HCT116 (cell line): ENCODE measurements around the gene BAIAP2L1. TPM values are rescaled to one million over a fixed set of nuclear protein-coding genes. Genes with fewer than 3 reads are reported as not detected.

Experiments
- ATAC-seq: fragments of 200-7000 bp; cut with Tn5 transposase; 2 replicates; pipeline ENCODE4 v1.9.1; 2020; ENCODE audit warnings: mild to moderate bottlenecking, moderate library complexity
- BruUV-seq: library from RNA; stranded (reverse); fragments of 400-500 nt; replicated peaks from 2 replicates; lab custom pipeline; 2021; lab: Mats Ljungman, UMichigan
- CTCF ChIA-PET: fragments of 300-600 bp; sonication (Branson Sonifier 250); formaldehyde crosslinking; loops from one replicate; lab custom pipeline; 2021; ENCODE audit warnings: antibody characterized with exemption; lab: Charles Lee
- POLR2A ChIA-PET: fragments of 300-600, 350-600 bp; sonication (Branson Sonifier 250); formaldehyde crosslinking; loops from one replicate; lab custom pipeline; 2021; ENCODE audit warnings: antibody characterized with exemption; lab: Charles Lee
- RAD21 ChIA-PET, 2 experiments: fragments of 300-600 bp; sonication (Branson Sonifier 250); formaldehyde crosslinking; loops; one replicate each; lab custom pipeline; 2023; ENCODE audit warnings: low total read pairs in 2 of 2; ENCODE audit not compliant: uncharacterized antibody in 2 of 2, unreplicated experiment in 2 of 2, low non-redundant PET in 1 of 2; lab: Charles Lee
- DNase-seq: peaks from one replicate; pipeline ENCODE4 v3.0.0-alpha.2; 2010; ENCODE audit warnings: low read depth, low spot score
- H2AFZ ChIP-seq: fragments of 200-600 bp; shearing (Covaris generic), sonication (generic); 2 replicates; pipeline ENCODE4 v1.6.1; 2017; ENCODE audit warnings: low read depth, mixed run types, mixed read lengths, antibody characterized with exemption, low read length; ENCODE audit not compliant: poor library complexity, severe bottlenecking
- H3K27ac ChIP-seq: 2 replicates; pipeline ENCODE4 v1.5.1; 2012; ENCODE audit warnings: low read depth, low read length
- H3K27me3 ChIP-seq: fragments of 200-600 bp; sonication (generic); 2 replicates; pipeline ENCODE4 v1.6.1; 2016; ENCODE audit warnings: mixed run types, low read length, mixed read lengths; ENCODE audit not compliant: insufficient read depth
- H3K36me3 ChIP-seq, 2 experiments: fragments of 200-500 bp in 1 of 2; fragments of 200-600 bp in 1 of 2; sonication (Bioruptor generic) in 1 of 2; sonication (generic) in 1 of 2; 2 replicates each; pipeline versions ENCODE4 v1.5.1 to v1.6.1; 2014 to 2016; ENCODE audit warnings: low read length in 2 of 2, inconsistent platforms in 1 of 2, mixed read lengths in 1 of 2, mixed run types in 1 of 2; ENCODE audit not compliant: insufficient read depth in 2 of 2, control insufficient read depth in 1 of 2
- H3K4me1 ChIP-seq, 2 experiments: fragments of 200-600 bp in 1 of 2; sonication (generic) in 1 of 2; 2 replicates each; pipeline versions ENCODE4 v1.5.1 to v1.6.1; 2012 to 2017; ENCODE audit warnings: low read length in 2 of 2, inconsistent platforms in 1 of 2, mild to moderate bottlenecking in 1 of 2, mixed read lengths in 1 of 2, mixed run types in 1 of 2, moderate library complexity in 1 of 2; ENCODE audit not compliant: insufficient read depth in 2 of 2, control insufficient read depth in 1 of 2
- H3K4me2 ChIP-seq: fragments of 200-600 bp; sonication (generic); 2 replicates; pipeline ENCODE4 v1.6.1; 2017; ENCODE audit warnings: mixed run types, low read length, mixed read lengths
- H3K4me3 ChIP-seq, 2 experiments: fragments of 200-600 bp in 1 of 2; sonication (generic) in 1 of 2; replicated peaks in 1 of 2; 2 replicates each; pipeline ENCODE4 v1.5.1; 2011 to 2016; ENCODE audit warnings: low read length in 2 of 2, control low read depth in 1 of 2, low read depth in 1 of 2, mild to moderate bottlenecking in 1 of 2, mixed read lengths in 1 of 2, mixed run types in 1 of 2
- H3K79me2 ChIP-seq: fragments of 200-600 bp; sonication (generic); 2 replicates; pipeline ENCODE4 v1.6.1; 2017; ENCODE audit warnings: mild to moderate bottlenecking, mixed run types, low read length, moderate library complexity, mixed read lengths; ENCODE audit not compliant: insufficient read depth
- H3K9ac ChIP-seq: fragments of 200-600 bp; sonication (generic); 2 replicates; pipeline ENCODE4 v1.6.1; 2016; ENCODE audit warnings: low read length, mixed read lengths
- H3K9me2 ChIP-seq: fragments of 200-600 bp; sonication (generic), shearing (Covaris generic); 2 replicates; pipeline ENCODE4 v1.6.1; 2017; ENCODE audit warnings: mixed run types, mild to moderate bottlenecking, moderate library complexity; ENCODE audit not compliant: insufficient read depth
- H3K9me3 ChIP-seq, 2 experiments: fragments of 200-500 bp in 1 of 2; fragments of 200-600 bp in 1 of 2; sonication (Bioruptor generic) in 1 of 2; sonication (generic) in 1 of 2; 2 replicates each; pipeline ENCODE4 v1.6.1; 2014 to 2017; ENCODE audit warnings: low read length in 2 of 2, mixed read lengths in 2 of 2, inconsistent platforms in 1 of 2, low read depth in 1 of 2, mild to moderate bottlenecking in 1 of 2, mixed run types in 1 of 2, moderate library complexity in 1 of 2; ENCODE audit not compliant: control insufficient read depth in 1 of 2, insufficient read depth in 1 of 2
- H4K20me1 ChIP-seq: fragments of 200-600 bp; sonication (generic), shearing (Covaris generic); 2 replicates; pipeline ENCODE4 v1.6.1; 2017; ENCODE audit warnings: mixed run types, mild to moderate bottlenecking, moderate library complexity; ENCODE audit not compliant: insufficient read depth
- CEBPB ChIP-seq: IDR thresholded peaks from 2 replicates; pipeline ENCODE4 v1.6.1; 2012; ENCODE audit warnings: low read depth
- ELF1 ChIP-seq: IDR thresholded peaks from 2 replicates; pipeline ENCODE4 v1.6.1; 2012; ENCODE audit warnings: low read depth, borderline replicate concordance
- EZH2 ChIP-seq: fragments of 200-600 bp; sonication (generic); IDR thresholded peaks from 2 replicates; pipeline ENCODE4 v1.6.1; 2017; ENCODE audit warnings: antibody characterized with exemption, mixed run types
- JUND ChIP-seq: IDR thresholded peaks from 2 replicates; pipeline ENCODE4 v1.6.1; 2012
- SP1 ChIP-seq: IDR thresholded peaks from 2 replicates; pipeline ENCODE4 v1.6.1; 2012; ENCODE audit warnings: low read depth
- TCF7L2 ChIP-seq: IDR thresholded peaks from 2 replicates; pipeline ENCODE4 v1.7.0; 2011; ENCODE audit warnings: borderline replicate concordance, inconsistent platforms; ENCODE audit not compliant: insufficient read depth, insufficient read length; ENCODE audit errors: extremely low read depth
- intact Hi-C: fragments of 100-400 bp; cut with micrococcal nuclease; formaldehyde crosslinking; loops from 2 replicates; pipeline ENCODE4 v1.10.0; 2022
- total RNA-seq: library from RNA; stranded (reverse); gene quantifications from one replicate; pipeline ENCODE4 v1.2.1, GENCODE V29; 2021; ENCODE audit not compliant: unreplicated experiment
- TF ChIP-seq, protein P1 (sequence below): IDR thresholded peaks from 2 replicates; pipeline ENCODE4 v1.6.1; 2012; ENCODE audit warnings: low read depth

The BAIAP2L1 gene
- total RNA-seq, 1 experiment from 2014 or later: 61.2 TPM

GRCh38 chr7:98387544-98388226 is 13.2 kb downstream of the BAIAP2L1 start:
- Histone ChIP-seq H3K9me3 (no peaks in the 10 kb centered on the region), H3K27ac (no peak overlapping the region), H2AFZ (no peak overlapping the region), H3K27me3 (no peaks in the 10 kb centered on the region), H3K79me2 (peaks cover 81% of the 10 kb centered on the region), H3K9me2 (no peaks in the 10 kb centered on the region), H3K9ac (no peak overlapping the region), H3K4me3 (no peak overlapping the region), H4K20me1 (0 out of 2 replicates have a peak, but pooled peaks cover 7% of the 10 kb centered on the region), H3K4me2 (no peak overlapping the region), H3K36me3 (peaks cover 0 to 5% of the 10 kb centered on the region in 2 experiments; a peak in 2 of 4 replicates), H3K4me1 (no peaks in the 10 kb centered on the region; a peak in 1 of 4 replicates)
- intact Hi-C loops: no loop called here
- ChIA-PET CTCF (no interaction called here), RAD21 (no interaction called here), POLR2A (no interaction called here)
- ATAC-seq (no peak), DNase-seq (no peak)
- BruUV-seq: no TSS peak
- TF ChIP-seq TCF7L2 (no peak), SP1 (no peak), JUND (no peak), CEBPB (no peak), EZH2 (no peak), ELF1 (no peak)
- TF ChIP-seq, protein P1, sequence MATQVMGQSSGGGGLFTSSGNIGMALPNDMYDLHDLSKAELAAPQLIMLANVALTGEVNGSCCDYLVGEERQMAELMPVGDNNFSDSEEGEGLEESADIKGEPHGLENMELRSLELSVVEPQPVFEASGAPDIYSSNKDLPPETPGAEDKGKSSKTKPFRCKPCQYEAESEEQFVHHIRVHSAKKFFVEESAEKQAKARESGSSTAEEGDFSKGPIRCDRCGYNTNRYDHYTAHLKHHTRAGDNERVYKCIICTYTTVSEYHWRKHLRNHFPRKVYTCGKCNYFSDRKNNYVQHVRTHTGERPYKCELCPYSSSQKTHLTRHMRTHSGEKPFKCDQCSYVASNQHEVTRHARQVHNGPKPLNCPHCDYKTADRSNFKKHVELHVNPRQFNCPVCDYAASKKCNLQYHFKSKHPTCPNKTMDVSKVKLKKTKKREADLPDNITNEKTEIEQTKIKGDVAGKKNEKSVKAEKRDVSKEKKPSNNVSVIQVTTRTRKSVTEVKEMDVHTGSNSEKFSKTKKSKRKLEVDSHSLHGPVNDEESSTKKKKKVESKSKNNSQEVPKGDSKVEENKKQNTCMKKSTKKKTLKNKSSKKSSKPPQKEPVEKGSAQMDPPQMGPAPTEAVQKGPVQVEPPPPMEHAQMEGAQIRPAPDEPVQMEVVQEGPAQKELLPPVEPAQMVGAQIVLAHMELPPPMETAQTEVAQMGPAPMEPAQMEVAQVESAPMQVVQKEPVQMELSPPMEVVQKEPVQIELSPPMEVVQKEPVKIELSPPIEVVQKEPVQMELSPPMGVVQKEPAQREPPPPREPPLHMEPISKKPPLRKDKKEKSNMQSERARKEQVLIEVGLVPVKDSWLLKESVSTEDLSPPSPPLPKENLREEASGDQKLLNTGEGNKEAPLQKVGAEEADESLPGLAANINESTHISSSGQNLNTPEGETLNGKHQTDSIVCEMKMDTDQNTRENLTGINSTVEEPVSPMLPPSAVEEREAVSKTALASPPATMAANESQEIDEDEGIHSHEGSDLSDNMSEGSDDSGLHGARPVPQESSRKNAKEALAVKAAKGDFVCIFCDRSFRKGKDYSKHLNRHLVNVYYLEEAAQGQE: no peak
